GM06990 (cell line): ENCODE results near the gene CAMK1D.

Experiments used
- DNase-seq: peaks from one replicate; pipeline ENCODE4 v3.0.0-alpha.2; 2011; ENCODE audit not compliant: insufficient read length; ENCODE audit errors: extremely low read depth
- H3K27me3 ChIP-seq: replicated peaks from 2 replicates; pipeline ENCODE4 v1.6.0; 2011; ENCODE audit warnings: low read length; ENCODE audit not compliant: control insufficient read depth, insufficient read depth
- H3K36me3 ChIP-seq: 2 replicates; pipeline ENCODE4 v1.5.1; 2011; ENCODE audit warnings: low read length; ENCODE audit not compliant: control insufficient read depth, insufficient read depth
- H3K4me3 ChIP-seq: replicated peaks from 2 replicates; pipeline ENCODE4 v1.5.1; 2011; ENCODE audit warnings: low read depth, mild to moderate bottlenecking, control low read depth, low read length
- CTCF ChIP-seq: IDR thresholded peaks from 2 replicates; pipeline ENCODE4 v1.5.1; 2011; ENCODE audit warnings: low read length, control low read depth, mild to moderate bottlenecking, inconsistent platforms; ENCODE audit not compliant: insufficient read depth, poor library complexity, severe bottlenecking

CAMK1D gene

GRCh38 chr10:12869427-12869826 is 520.1 kb downstream of the CAMK1D start:
- Histone ChIP-seq H3K27me3 (no peaks in the 10 kb centered on the region), H3K4me3 (no peak overlapping the region), H3K36me3 (no peaks in the 10 kb centered on the region)
- TF ChIP-seq CTCF, result no peak
- DNase-seq, result no peak

DNA sequence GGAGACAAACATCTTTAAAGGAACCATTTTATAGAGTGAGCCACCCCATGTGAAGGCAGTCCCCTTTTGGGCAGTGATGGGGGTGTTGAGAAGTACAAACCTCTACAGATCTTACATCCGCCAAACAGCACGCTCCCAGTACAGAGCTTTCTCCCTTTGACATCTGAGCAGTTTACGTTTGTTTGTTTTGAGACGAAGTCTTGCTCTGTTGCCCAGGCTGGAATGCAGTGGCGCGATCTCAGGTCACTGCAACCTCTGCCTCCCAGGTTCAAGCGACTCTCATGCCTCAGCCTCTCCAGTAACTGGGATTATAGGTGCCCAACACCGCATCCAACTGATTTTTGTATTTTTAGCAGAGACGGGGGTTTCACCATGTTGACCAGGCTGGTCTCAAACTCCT is 523.2 kb downstream of the CAMK1D start:
- no peak for TF ChIP-seq CTCF

GRCh38 chr10:12873172-12873571 is 523.8 kb downstream of the CAMK1D start:
- H3K4me3 ChIP-seq, result no peak overlapping the region
- TF ChIP-seq CTCF, result no peak
- DNase-seq, result no peak
- H3K27me3 ChIP-seq, result no peaks in the 10 kb centered on the region; the same call in 1 of the 2 replicates
- no peaks in the 10 kb centered on the region for H3K36me3 ChIP-seq

More for the DNA sequence above, 523.2 kb downstream of the CAMK1D start:
- no peaks in the 10 kb centered on the region; the same call in 1 of the 2 replicates for H3K27me3 ChIP-seq
- no peaks in the 10 kb centered on the region for H3K36me3 ChIP-seq
- no peak for DNase-seq
- H3K4me3 ChIP-seq, result no peak overlapping the region

DNA sequence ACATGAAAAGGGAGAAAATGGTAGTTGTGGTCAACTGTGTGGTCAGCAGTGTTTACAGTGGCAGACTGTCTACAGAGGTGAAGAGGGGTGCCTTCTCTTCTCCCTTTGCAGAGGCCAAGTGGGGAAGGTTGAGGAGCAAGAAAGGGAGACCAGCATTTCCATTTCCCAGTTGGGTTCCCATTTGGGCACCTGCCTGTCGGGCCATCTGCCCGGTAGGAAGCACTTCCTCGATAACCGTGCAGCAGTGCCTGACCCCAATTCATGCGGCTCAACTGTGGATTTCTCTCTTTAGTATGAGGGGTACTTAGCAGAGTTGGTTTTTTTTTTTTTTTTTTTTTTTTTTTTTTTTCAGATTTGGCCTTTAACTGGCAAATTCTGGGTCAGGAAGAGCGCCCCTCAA is 525.2 kb downstream of the CAMK1D start:
- Histone ChIP-seq H3K27me3 (no peaks in the 10 kb centered on the region; the same call in 1 of the 2 replicates), H3K36me3 (no peaks in the 10 kb centered on the region), H3K4me3 (no peak overlapping the region)
- TF ChIP-seq CTCF, result no peak
- no peak for DNase-seq

- Histone ChIP-seq H3K27me3 (no peaks in the 10 kb centered on the region; the same call in 1 of the 2 replicates), H3K36me3 (no peaks in the 10 kb centered on the region), H3K4me3 (no peak overlapping the region)
- DNase-seq, result no peak
- TF ChIP-seq CTCF, result no peak
These were observed 525.8 kb downstream of the CAMK1D start for GRCh38 chr10:12875100-12875499.

- DNase-seq, result no peak
- no peaks in the 10 kb centered on the region; the same call in none of the 2 replicates for H3K27me3 ChIP-seq
- no peak overlapping the region for H3K4me3 ChIP-seq
- no peaks in the 10 kb centered on the region for H3K36me3 ChIP-seq
- TF ChIP-seq CTCF, result no peak
These were observed 526.9 kb downstream of the CAMK1D start for GRCh38 chr10:12876266-12876665.
